T47D (cell line): Measurements from ENCODE around the gene MMS19.

Experiments used
- DNase-seq, 2 experiments: peaks; one replicate each; pipeline versions ENCODE4 v3.0.0 to v3.0.0-alpha.2; 2011 to 2012; ENCODE audit warnings: low read depth in 1 of 2, low spot score in 1 of 2
- JUND ChIP-seq: IDR thresholded peaks from 2 replicates; pipeline ENCODE4 v1.6.1; 2012; ENCODE audit warnings: low read depth
- in situ Hi-C: cut with HindIII; loops from 2 replicates; pipeline ENCODE4 v1.10.0; 2016; ENCODE audit warnings: low sequenced_read_pairs, low pct_unique_long_range_greater_than_20kb

Gene MMS19, protein sequence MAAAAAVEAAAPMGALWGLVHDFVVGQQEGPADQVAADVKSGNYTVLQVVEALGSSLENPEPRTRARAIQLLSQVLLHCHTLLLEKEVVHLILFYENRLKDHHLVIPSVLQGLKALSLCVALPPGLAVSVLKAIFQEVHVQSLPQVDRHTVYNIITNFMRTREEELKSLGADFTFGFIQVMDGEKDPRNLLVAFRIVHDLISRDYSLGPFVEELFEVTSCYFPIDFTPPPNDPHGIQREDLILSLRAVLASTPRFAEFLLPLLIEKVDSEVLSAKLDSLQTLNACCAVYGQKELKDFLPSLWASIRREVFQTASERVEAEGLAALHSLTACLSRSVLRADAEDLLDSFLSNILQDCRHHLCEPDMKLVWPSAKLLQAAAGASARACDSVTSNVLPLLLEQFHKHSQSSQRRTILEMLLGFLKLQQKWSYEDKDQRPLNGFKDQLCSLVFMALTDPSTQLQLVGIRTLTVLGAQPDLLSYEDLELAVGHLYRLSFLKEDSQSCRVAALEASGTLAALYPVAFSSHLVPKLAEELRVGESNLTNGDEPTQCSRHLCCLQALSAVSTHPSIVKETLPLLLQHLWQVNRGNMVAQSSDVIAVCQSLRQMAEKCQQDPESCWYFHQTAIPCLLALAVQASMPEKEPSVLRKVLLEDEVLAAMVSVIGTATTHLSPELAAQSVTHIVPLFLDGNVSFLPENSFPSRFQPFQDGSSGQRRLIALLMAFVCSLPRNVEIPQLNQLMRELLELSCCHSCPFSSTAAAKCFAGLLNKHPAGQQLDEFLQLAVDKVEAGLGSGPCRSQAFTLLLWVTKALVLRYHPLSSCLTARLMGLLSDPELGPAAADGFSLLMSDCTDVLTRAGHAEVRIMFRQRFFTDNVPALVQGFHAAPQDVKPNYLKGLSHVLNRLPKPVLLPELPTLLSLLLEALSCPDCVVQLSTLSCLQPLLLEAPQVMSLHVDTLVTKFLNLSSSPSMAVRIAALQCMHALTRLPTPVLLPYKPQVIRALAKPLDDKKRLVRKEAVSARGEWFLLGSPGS

GRCh38 chr10:97498076-97498840 lies at the start of gene MMS19:
Gene MMS19 (minus strand): TSS chr10:97498422. CDS start chr10:97498384, 38 bp downstream.
- in situ Hi-C loops: no loop called here
- DNase-seq: peak; percentile 99 to 100
- TF ChIP-seq JUND: no peak

DNA sequence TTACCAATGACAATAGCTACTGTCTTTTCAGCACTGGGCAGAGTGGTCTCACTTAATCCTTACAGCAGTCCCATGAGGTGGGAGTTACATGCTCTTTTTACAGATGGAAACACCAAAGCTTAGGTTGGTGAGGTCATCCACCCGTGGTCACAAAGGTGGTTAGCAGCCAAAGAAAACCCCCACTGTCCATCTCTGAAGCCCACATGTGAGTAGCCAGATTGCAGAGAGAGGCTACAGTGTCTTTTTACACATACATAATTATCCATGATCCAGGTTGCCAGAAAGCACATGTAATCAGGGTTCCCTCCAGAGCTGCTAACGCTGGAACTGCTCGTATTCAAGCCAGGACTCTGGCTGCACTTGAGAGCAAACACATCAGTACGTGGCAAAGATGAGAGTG lies 49.7 kb upstream of the MMS19 start:
- DNase-seq: no peak
- TF ChIP-seq JUND: no peak
- in situ Hi-C loops: no loop called here

DNA sequence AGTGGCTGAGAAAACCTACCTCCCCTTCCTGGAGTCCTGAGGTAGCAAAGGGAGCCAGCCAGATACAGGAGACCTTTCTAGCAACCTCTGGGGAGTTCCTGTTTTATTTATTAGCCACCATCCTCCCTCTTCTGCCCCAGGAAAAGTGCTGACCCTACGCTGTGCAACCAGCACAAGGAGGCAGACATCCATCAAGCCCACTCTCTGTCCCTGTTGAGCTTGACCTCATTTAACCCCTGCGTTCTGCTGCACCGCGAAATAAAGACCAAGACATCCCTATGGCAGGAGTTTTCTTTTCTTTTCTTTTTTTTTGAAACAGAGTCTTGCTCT lies 49.0 kb upstream of the MMS19 start:
- TF ChIP-seq JUND: no peak
- no peak for DNase-seq
- in situ Hi-C loops: no loop called here

DNA sequence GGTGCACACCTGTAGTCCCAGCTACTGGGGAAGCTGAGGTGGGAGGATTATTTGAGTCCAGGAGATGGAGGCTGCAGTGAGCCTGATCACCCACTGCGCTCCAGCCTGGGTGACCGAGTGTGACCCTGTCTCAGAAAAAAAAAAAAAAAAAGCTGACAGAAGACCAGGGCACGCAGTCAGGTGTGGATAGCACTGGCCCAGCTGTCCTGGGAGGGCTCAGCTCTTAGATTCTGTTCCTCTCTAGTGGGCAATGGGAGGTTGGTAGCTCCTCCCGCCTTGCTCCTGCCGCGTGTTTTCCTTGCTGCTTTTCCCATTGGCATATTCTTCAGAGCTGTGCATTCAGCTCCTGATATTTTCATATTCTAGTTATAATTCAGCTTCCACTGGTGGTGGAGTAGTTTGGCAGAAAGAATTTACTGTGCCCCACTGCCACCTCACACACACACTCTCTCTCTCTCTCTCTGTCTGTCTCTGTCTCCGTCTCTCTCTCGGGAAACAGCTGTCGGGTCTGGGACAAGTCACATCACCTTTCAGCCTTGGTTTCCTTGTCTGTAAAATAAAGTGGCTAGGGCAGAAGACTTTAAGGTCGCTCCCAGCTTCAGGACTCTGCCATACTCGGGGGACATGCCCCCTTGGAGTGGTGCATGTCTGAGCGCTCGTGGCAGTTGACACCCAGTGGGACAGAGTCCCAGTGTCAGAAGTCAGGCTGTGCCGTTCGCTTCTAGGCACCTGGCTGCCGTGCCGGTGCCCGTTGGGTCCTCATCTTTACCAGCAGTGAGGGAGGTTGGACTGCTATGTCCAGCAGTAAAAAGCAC lies 48.4 kb upstream of the MMS19 start:
- DNase-seq: no peak
- no peak for TF ChIP-seq JUND
- in situ Hi-C loops: no loop called here

GRCh38 chr10:97543025-97543546 lies 44.9 kb upstream of the MMS19 start:
- DNase-seq: peak; percentile 47 to 64
- no peak for TF ChIP-seq JUND
- in situ Hi-C loops: no loop called here

DNA sequence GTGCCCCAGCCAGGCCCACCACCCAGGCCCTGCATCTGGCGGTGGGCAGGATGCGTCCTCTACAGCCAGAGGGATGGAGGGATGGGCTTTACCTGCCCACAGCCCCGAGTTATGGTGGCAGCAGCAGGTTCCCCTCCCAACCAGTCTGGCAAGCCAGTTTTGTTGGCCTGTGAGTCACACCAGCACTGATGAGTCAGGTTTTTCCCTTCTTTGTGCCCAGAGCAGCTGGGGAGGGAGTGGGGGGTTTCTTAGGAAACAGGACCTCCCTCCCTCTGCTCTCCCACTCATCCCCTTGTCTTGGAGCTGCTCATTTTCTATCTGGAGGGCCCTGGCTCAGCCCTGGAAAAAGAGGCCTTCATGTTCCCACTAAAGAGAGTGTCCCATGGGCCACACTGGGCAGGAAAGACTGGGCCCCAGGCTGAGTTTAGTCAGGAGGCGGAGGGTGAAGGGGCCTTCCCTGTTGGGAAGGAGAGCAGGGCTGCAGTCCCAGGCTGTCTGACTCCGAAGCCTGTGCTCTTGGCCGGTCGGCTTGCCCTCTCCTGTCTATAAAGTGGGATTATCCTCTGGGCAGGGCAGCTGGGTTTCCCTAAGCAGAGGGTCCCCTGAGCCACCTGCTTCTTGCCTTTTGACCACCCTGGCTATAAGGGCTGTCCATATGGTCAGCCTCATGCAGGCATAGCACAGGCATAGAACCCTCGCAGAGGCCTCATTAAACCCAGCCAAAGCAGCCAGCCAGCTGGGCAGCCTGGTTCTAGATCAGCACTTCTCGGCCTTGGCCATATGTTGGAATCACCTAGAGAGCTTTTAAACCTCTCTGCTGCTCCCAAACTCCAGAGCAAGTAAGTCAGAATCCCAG lies 44.2 kb upstream of the MMS19 start:
- peak; percentile 61 to 78 for DNase-seq
- TF ChIP-seq JUND: no peak
- in situ Hi-C loops: no loop called here

DNA sequence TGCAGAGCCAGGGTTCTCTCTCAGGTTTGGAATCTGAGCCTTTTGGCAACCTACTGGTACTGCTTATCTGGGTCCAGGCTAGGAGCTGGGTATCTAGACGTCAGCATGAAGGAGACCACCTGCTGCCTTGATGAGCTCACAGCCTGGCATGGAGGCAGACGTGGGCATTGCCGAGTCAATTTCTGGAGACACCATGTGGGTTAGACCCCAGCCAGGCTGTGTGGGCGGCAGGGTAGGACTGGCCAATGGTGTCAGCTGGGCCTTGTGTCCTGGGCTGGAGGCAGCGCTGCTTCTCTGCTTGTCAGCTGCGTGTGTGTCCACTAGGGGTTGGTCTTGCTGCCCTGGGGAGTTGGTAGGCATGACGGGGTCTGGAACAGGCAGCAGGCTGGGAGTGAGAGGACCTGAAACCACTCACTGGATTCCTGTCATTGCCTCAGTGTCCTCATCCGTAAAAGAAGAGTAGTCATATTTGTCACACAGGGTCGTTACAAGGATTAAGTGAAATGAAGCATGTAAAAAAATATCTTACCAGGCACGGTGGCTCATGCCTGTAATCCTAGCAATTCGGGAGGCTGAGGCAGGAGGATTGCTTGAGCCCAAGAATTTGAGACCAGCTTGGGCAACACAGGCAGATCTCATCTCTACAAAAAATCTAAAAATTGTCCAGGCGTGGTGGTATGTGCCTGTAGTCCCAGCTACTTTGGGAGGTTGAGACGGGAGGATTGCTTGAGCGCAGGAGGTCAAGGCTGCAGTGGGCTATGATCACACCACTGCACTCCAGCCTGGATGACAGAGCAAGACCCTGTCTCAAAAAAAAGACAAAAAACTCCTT lies 42.7 kb upstream of the MMS19 start:
- DNase-seq: no peak
- TF ChIP-seq JUND: no peak
- in situ Hi-C loops: no loop called here

GRCh38 chr10:97539523-97540200 lies 41.4 kb upstream of the MMS19 start:
- no peak for TF ChIP-seq JUND
- in situ Hi-C loops: no loop called here
- DNase-seq: peak in 1 of 2 experiments; percentile 50

- TF ChIP-seq JUND: no peak
- DNase-seq: peak in 1 of 2 experiments; percentile 88
- in situ Hi-C loops: no loop called here
Observed at GRCh38 chr10:97538839-97539238, 40.6 kb upstream of the MMS19 start.

GRCh38 chr10:97538411-97538810 lies 40.2 kb upstream of the MMS19 start:
- in situ Hi-C loops: no loop called here

More at GRCh38 chr10:97538411-97538810, 40.2 kb upstream of the MMS19 start:
- TF ChIP-seq JUND: no peak
- DNase-seq: no peak
